HTERT RPE-1 (cell line): Measurements from ENCODE around the gene BCR.

ENCODE experiments used
- in situ Hi-C: fragments of 300-500 bp; cut with MboI; formaldehyde crosslinking; loops from 4 replicates; pipeline ENCODE4 v1.14.3; 2020; ENCODE audit warnings: low sequenced_read_pairs

Gene BCR

DNA sequence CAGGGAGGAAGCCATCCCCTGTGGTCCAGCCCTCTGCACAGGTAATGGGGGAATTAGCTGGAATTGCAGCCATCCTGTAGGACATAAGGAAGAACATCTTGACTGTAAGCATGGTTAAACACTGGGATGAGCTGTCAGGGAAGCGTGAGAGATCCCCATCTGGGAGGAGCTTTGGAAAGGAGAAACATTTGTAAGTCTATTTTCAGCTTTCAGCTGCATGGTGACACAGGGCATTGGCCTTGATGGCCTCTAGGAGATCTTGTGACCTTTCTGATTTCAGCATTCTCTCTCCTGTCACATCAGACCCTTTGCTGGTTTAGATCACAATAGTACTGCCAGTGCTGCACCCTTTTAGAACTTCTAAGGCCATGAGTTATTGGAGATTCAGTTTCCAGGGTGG is 47.1 kb downstream of the BCR start:
- in situ Hi-C loops = no loop called here

DNA sequence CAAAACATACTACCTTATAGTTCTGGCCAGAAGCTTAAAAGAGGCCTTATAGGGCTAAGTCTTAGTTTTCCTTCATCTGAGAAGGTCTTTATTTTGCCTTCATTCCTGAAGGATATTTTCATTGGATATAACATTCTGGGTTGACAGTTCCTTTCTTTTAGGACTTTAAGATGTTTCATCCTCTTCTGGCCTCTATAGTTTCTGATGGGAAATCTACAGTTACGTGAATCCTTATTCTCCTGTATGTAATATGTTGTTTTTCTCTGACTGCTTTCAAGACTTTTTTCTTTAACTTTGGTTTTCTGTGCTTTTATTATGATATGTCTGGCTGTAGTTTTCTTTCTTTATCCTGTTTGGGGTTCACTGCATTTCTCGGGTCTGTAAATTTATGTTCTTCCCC is 48.2 kb downstream of the BCR start:
- in situ Hi-C loops = no loop called here

GRCh38 chr22:23229646-23230045 is 49.3 kb downstream of the BCR start:
- in situ Hi-C loops = no loop called here

GRCh38 chr22:23230348-23231068 is 50.2 kb downstream of the BCR start:
- in situ Hi-C loops = no loop called here

- in situ Hi-C loops = no loop called here
Observed at GRCh38 chr22:23231471-23232093, 51.3 kb downstream of the BCR start.

GRCh38 chr22:23232094-23232905 is 52.0 kb downstream of the BCR start:
- in situ Hi-C loops = no loop called here

DNA sequence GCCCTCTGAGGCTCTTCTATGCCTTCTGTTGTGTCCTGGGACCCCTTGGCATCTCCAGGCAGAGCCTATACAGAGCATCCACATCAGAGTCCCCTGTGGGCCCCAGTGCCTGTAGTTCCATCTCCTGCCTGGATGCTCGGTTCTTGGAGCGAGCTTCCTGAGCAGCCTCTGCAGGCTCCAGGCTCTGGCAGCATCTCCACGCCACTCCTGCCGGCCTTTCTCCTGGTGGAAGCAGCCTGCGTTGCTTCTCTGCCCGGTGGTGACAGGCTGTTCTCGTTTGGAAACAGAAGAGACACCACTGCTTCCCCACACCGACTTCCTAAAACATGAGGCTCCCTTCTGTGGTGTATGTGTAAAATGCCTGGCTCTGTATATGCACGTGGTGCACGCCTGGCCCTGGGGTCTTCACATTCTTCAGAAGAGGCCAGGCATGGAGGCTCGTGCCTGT is 52.8 kb downstream of the BCR start:
- in situ Hi-C loops = no loop called here

DNA sequence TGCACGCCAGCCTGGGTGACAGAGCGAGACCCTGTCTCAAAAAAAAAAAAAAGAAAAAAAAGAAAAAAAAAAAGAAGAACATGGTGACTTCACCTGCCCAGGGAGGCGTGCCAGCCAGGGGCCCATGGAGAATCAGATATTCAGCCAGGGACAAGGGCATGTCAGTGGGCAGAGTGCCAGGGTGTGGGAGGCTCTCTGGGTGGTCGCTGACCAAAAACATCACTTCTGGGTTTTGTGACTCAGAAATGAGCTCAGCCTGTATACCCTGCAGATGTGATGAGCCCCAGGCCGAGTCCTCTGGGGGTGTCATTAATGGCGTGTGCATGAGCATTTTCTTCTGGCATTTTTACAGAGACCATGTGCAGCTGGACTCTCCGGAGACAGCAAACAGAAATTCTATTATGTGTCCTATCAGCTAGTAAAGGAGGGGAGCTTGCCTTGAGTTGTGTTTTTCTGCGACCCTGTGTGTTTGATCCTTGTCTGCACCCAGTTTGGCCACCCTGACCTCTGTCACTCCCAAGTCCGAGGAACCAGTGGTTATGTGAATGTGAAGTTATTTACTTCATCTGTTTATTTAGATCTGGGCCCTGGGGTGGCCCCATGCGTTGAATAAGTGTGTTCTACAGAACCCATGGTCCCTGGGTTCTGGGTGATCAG is 53.6 kb downstream of the BCR start:
- in situ Hi-C loops = no loop called here

DNA sequence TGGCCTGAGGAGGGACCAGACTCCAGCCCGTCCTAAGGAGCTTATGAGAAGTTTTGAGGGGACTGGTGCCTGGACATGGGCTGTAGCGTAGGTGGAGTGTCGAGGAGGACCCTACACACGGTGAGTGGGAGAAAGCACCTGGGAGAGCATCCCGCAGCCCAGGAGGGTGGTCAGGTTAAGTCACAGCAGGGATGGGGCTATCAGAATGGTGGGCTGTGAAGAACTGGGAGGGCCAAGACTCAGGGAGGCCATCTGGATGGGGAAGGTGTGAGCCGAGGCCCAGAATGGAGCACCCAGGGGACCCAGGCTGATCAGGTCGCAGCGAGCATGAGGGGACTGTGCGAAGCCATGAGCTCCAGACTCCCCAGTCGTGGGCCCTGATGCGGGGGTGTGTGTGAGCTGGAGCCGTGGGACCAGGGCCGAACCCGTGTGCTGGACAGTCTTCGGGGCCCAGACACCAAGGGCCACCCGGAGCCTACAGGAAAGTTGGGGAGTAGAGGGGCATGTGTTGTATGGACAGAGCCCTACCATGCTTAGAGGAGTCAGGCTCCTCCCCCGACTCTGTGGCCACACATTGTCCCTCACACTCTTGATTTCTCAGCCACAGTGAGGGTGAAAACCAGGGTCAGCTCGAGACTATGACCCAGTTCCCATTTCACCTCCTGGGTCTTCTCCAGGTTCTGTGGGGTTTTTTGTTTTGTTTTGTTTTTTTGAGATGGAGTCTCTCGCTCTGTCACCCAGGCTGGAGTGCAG is 54.3 kb downstream of the BCR start:
- in situ Hi-C loops = no loop called here

- in situ Hi-C loops = no loop called here
Observed at GRCh38 chr22:23235425-23235824, 55.1 kb downstream of the BCR start.

DNA sequence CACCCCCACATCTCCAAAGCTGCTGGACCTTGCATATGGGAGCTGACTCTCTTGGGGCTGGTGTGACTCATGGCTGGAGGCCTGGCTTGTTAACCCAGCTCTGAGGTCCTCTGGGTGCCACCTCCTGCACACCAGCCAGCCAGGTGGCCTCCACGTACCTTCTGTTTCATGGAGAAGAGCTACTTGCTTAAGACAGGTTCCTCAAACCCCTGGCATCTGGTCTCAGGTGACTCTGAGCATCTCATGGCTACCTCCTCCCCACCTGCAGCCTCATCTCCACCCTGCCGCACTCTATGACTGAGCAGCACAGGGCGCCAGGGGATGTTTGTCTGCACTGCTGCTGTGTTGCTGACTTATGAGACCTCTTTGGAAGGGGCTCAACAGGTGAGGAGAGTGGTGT is 55.7 kb downstream of the BCR start:
- in situ Hi-C loops = no loop called here

DNA sequence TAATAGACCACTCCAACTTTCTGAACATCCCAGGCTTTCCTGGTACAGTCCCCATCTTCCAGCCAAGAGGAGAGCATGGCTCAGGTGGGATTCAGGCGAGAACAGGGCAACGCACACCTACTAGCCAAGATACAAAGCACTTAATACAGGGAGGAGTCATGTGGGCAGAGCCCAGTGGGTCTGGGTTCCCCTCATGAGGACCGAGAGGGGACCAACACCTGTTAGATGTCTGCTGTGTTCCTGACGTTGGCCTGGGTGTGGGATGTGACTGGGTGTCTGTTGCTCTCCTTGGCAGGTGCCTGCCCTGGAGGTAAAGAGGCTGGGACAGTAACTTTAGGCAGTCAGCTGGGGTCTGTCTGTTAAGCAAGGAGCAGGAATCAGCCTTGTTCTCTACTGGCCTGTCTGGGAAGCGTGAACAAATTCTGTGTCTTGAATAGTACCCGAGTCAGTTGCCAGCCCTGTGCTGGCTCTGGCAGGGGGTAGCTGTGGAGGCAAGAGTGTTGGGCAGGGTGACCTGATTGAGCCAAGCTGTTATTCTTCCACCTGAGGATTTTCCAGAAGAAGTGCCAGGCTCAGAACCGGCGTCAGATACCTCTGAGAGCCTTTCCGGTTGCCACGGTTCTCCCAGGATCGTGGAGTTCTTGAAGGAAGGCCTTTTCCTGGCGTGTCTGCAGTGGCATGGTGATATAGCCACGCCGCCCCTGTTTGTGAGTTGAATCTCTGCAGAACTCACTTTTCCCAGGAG is 56.3 kb downstream of the BCR start:
- in situ Hi-C loops = no loop called here

GRCh38 chr22:23237201-23237798 is 57.0 kb downstream of the BCR start:
- in situ Hi-C loops = no loop called here

- in situ Hi-C loops = no loop called here
Observed at GRCh38 chr22:23237841-23238240, 57.5 kb downstream of the BCR start.

GRCh38 chr22:23238707-23239106 is 58.4 kb downstream of the BCR start:
- in situ Hi-C loops = no loop called here

- in situ Hi-C loops = no loop called here
Observed at GRCh38 chr22:23239429-23239828, 59.1 kb downstream of the BCR start.

DNA sequence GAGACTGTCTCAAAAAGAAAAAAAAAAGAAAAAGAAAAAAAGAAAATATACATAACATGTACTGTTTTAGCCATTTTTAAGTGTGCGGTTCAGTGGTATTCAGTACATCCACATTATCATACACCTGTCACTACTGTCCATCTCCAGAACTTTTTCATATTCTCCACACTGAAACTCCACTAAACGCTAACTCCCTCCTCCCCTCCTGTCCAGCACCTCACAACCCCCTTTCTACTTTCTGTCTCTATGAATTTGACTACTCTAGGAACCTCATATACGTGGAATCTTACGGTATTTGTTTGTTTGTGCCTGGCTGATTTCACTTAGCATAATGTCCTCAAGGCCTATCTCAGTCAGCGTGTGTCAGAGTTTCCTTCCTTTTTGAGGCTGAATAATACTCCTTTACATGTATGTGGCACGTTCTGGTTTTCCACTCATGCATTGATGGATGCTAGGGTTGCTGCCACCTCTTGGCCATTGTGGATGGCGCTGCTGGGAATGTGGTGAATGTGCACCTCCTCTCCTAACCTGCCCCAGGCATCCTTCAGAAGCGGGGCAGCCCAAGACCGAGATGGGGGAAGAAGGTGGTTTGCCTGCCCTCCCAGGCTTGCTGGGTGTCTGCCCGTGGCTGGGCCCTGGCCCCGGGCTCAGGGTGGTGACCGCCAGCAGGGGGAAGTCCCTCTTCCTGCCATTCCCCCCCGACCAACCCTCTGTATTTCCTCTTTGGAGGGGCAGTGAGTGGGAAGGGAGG is 60.5 kb downstream of the BCR start:
- in situ Hi-C loops = no loop called here

DNA sequence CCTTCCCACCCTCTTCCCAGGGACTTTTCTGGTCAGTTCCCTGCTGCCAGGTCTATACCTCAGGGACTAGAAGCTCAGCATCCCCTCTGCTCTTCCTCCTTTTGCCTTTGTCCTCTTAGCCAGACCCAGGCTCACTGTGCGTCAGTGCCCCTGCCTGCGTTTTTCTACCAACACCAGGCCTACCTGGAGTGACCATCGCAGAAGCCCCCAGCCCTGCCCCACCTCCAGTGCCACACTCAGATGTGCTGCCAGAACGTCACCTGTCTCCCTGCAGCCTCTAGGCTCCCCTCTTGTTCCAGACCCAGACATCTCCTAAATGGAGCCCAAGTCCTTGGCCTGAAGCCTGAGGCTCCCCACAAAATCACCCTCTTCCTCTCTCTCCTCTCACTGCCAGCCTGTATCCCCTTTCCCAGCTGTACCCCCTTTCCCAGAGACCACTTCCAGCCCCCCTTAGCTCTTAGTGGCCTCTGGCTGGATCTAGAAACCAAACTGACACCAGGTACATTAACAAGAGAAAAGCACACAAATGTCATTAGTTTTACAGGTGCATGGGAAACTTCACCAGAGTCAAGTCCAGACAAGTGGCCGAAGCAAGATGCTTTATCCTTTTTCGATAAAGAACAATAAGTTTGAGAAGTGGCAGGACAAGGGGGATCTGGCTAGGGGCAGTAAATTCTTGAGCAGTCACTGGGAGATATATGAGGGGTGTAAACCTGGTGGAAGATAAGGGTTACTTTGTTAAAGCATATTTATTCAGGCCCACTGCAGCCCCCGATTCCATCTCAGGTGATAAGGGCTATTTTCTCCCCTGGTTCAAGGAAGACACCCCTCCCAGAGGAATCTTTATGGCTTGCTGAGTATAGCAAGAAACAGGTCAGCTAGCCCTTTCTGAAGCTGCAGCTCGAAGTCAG is 61.5 kb downstream of the BCR start:
- in situ Hi-C loops = no loop called here
